Neural cell (in vitro differentiated cells): Measurements from ENCODE around the gene PTPN13. TPM values are rescaled to one million over a fixed set of nuclear protein-coding genes. Genes with fewer than 3 reads are reported as not detected.

Experiments used
- H2AFZ ChIP-seq: fragments of 200-600, 300-800 bp; sonication (generic), shearing (Covaris generic); 2 replicates; pipeline ENCODE4 v1.6.0; 2014; ENCODE audit warnings: low read depth, mild to moderate bottlenecking, antibody characterized with exemption, low read length, moderate library complexity
- H3F3A ChIP-seq: fragments of 200-600 bp; shearing (Covaris generic); 2 replicates; pipeline ENCODE4 v1.6.1; 2016; ENCODE audit warnings: mild to moderate bottlenecking, moderate library complexity, mixed read lengths, antibody characterized with exemption, low read length; ENCODE audit not compliant: insufficient read depth, poor library complexity, severe bottlenecking
- H3K27ac ChIP-seq: fragments of 200-600, 300-800 bp; sonication (generic), shearing (Covaris generic); 2 replicates; pipeline ENCODE4 v1.5.1; 2014; ENCODE audit warnings: mild to moderate bottlenecking, low read length, moderate library complexity
- H3K27me3 ChIP-seq: fragments of 300-800, 200-600 bp; sonication (generic), shearing (Covaris generic); 2 replicates; pipeline ENCODE4 v1.6.0; 2014; ENCODE audit warnings: mild to moderate bottlenecking, low read depth, low read length, moderate library complexity; ENCODE audit not compliant: insufficient read depth
- H3K36me3 ChIP-seq: fragments of 300-800, 200-600 bp; sonication (generic), shearing (Covaris generic); 2 replicates; pipeline ENCODE4 v1.5.1; 2014; ENCODE audit warnings: mild to moderate bottlenecking, antibody characterized with exemption, low read length, moderate library complexity; ENCODE audit not compliant: insufficient read depth
- H3K4me2 ChIP-seq: fragments of 300-800, 200-600 bp; sonication (generic), shearing (Covaris generic); 2 replicates; pipeline ENCODE4 v1.6.0; 2014; ENCODE audit warnings: mild to moderate bottlenecking, low read length
- H3K4me3 ChIP-seq: fragments of 300-800, 200-600 bp; sonication (generic), shearing (Covaris generic); 2 replicates; pipeline ENCODE4 v1.5.1; 2014; ENCODE audit warnings: mild to moderate bottlenecking, low read length, moderate library complexity
- H3K79me2 ChIP-seq: fragments of 200-600 bp; shearing (Covaris generic); replicated peaks from 2 replicates; pipeline ENCODE4 v1.6.0; 2014; ENCODE audit warnings: mild to moderate bottlenecking, low read length, moderate library complexity; ENCODE audit not compliant: insufficient read depth
- H3K9ac ChIP-seq: fragments of 300-800, 200-600 bp; sonication (generic), shearing (Covaris generic); 2 replicates; pipeline ENCODE4 v1.6.1; 2016; ENCODE audit warnings: mild to moderate bottlenecking, low read length, mixed read lengths
- H3K9me2 ChIP-seq: fragments of 200-600 bp; shearing (Covaris generic); 2 replicates; pipeline ENCODE4 v1.6.1; 2016; ENCODE audit warnings: mild to moderate bottlenecking, low read length, mixed read lengths; ENCODE audit not compliant: insufficient read depth
- H3K9me3 ChIP-seq: fragments of 200-600, 300-800 bp; sonication (generic), shearing (Covaris generic); 2 replicates; pipeline ENCODE4 v1.6.1; 2016; ENCODE audit warnings: mild to moderate bottlenecking, mixed run types, low read length, moderate library complexity, mixed read lengths
- H4K20me1 ChIP-seq: fragments of 200-600 bp; shearing (Covaris generic); 2 replicates; pipeline ENCODE4 v1.6.1; 2016; ENCODE audit warnings: mild to moderate bottlenecking, mixed run types; ENCODE audit not compliant: insufficient read depth
- CTCF ChIP-seq: fragments of 450-650 bp; IDR thresholded peaks from 2 replicates; pipeline ENCODE4 v1.5.1; 2014; ENCODE audit warnings: antibody characterized with exemption, mild to moderate bottlenecking, moderate library complexity; ENCODE audit not compliant: poor library complexity, severe bottlenecking
- EP300 ChIP-seq: fragments of 450-650 bp; conservative IDR thresholded peaks from 2 replicates; pipeline ENCODE4 v1.6.1; 2014; ENCODE audit warnings: antibody characterized with exemption, mild to moderate bottlenecking, moderate library complexity; ENCODE audit not compliant: poor library complexity, severe bottlenecking
- EZH2 ChIP-seq: fragments of 200-600, 300-800 bp; shearing (Covaris generic), sonication (generic); IDR thresholded peaks from 2 replicates; pipeline ENCODE4 v1.6.1; 2014; ENCODE audit warnings: antibody characterized with exemption, low read length, borderline replicate concordance, mild to moderate bottlenecking; ENCODE audit not compliant: insufficient read depth, poor library complexity, severe bottlenecking
- MXI1 ChIP-seq: fragments of 450-650 bp; conservative IDR thresholded peaks from 2 replicates; pipeline ENCODE4 v1.6.1; 2014; ENCODE audit warnings: antibody characterized with exemption, mild to moderate bottlenecking; ENCODE audit not compliant: poor library complexity, severe bottlenecking
- POLR2AphosphoS5 ChIP-seq: IDR thresholded peaks from 2 replicates; pipeline ENCODE4 v1.6.1; 2012
- RAD21 ChIP-seq: fragments of 450-650 bp; conservative IDR thresholded peaks from 2 replicates; pipeline ENCODE4 v1.6.1; 2014; ENCODE audit warnings: antibody characterized with exemption, mild to moderate bottlenecking, moderate library complexity
- REST ChIP-seq: IDR thresholded peaks from 2 replicates; pipeline ENCODE4 v1.6.1; 2012; ENCODE audit warnings: borderline replicate concordance
- SMC3 ChIP-seq: fragments of 450-650 bp; conservative IDR thresholded peaks from 2 replicates; pipeline ENCODE4 v1.6.1; 2014; ENCODE audit warnings: antibody characterized with exemption, mild to moderate bottlenecking, moderate library complexity; ENCODE audit not compliant: poor library complexity
- TAF1 ChIP-seq: IDR thresholded peaks from 2 replicates; pipeline ENCODE4 v1.6.1; 2012; ENCODE audit warnings: low read depth
- polyA plus RNA-seq: library from polyadenylated mRNA; depleted of rRNA; stranded (reverse); fragments of >200 nt; gene quantifications from 2 replicates; pipeline ENCODE4 v1.2.3, GENCODE V29; 2014

PTPN13 gene
- polyA plus RNA-seq, 1 donor from 2014 or later, result 4.7 TPM

GRCh38 chr4:86730310-86730709, 136.2 kb downstream of the PTPN13 start:
- Histone ChIP-seq H3F3A (no peaks in the 10 kb centered on the region), H3K9me2 (no peaks in the 10 kb centered on the region), H2AFZ (no peak overlapping the region), H3K9ac (no peak overlapping the region), H3K4me2 (no peak overlapping the region), H3K4me3 (no peak overlapping the region), H3K79me2 (no peaks in the 10 kb centered on the region), H4K20me1 (no peaks in the 10 kb centered on the region), H3K27me3 (no peaks in the 10 kb centered on the region), H3K36me3 (no peaks in the 10 kb centered on the region), H3K9me3 (no peaks in the 10 kb centered on the region), H3K27ac (no peak overlapping the region)
- no peak for TF ChIP-seq MXI1

- H3K4me3 ChIP-seq, result no peak overlapping the region
- no peaks in the 10 kb centered on the region for H3K9me3 ChIP-seq
- H3K4me2 ChIP-seq, result no peak overlapping the region
- H3K27ac ChIP-seq, result no peak overlapping the region
- H3F3A ChIP-seq, result no peaks in the 10 kb centered on the region
- no peaks in the 10 kb centered on the region for H3K27me3 ChIP-seq
- no peak overlapping the region for H3K9ac ChIP-seq
- H3K9me2 ChIP-seq, result no peaks in the 10 kb centered on the region
- no peak for TF ChIP-seq MXI1
- H4K20me1 ChIP-seq, result no peaks in the 10 kb centered on the region
- H3K36me3 ChIP-seq, result no peaks in the 10 kb centered on the region
- no peak overlapping the region for H2AFZ ChIP-seq
- no peaks in the 10 kb centered on the region for H3K79me2 ChIP-seq
Measured at GRCh38 chr4:86737244-86737643, 143.1 kb downstream of the PTPN13 start.

GRCh38 chr4:86741846-86742245, 147.7 kb downstream of the PTPN13 start:
- TF ChIP-seq TAF1, result no peak
- no peak for TF ChIP-seq CTCF
- no peak for TF ChIP-seq REST
- no peak for TF ChIP-seq RAD21
- TF ChIP-seq SMC3, result no peak
- TF ChIP-seq EP300, result no peak
- no peak for TF ChIP-seq EZH2
- no peak for TF ChIP-seq POLR2AphosphoS5
- no peak for TF ChIP-seq MXI1
- no peaks in the 10 kb centered on the region for H3K79me2 ChIP-seq
- no peaks in the 10 kb centered on the region for H3F3A ChIP-seq
- no peak overlapping the region for H3K9ac ChIP-seq
- no peak overlapping the region for H3K4me3 ChIP-seq
- no peaks in the 10 kb centered on the region for H3K27me3 ChIP-seq
- no peaks in the 10 kb centered on the region for H3K36me3 ChIP-seq
- H4K20me1 ChIP-seq, result no peaks in the 10 kb centered on the region
- no peaks in the 10 kb centered on the region for H3K9me2 ChIP-seq
- no peak overlapping the region for H2AFZ ChIP-seq
- H3K9me3 ChIP-seq, result no peaks in the 10 kb centered on the region
- no peak overlapping the region for H3K4me2 ChIP-seq
- no peak overlapping the region for H3K27ac ChIP-seq
